H1 (cell line): ENCODE results near the gene HSPA2. TPM values are rescaled to one million over a fixed set of nuclear protein-coding genes. Genes with fewer than 3 reads are reported as not detected.

Experiments used
- CTCF ChIA-PET: fragments of 300-600 bp; sonication (Branson Sonifier 250); formaldehyde crosslinking; loops from one replicate; lab custom pipeline; 2021; ENCODE audit not compliant: partially characterized antibody; lab: Charles Lee
- POLR2A ChIA-PET: fragments of 300-600 bp; sonication (Branson Sonifier 250); formaldehyde crosslinking; loops from one replicate; lab custom pipeline; 2021; ENCODE audit warnings: inconsistent platforms; ENCODE audit not compliant: partially characterized antibody; lab: Charles Lee
- DNase-seq, 2 experiments: peaks; one replicate each; pipeline versions ENCODE4 v3.0.0 to v3.0.0-alpha.2; 2010 to 2022; ENCODE audit warnings: low spot score in 2 of 2, low read depth in 1 of 2, mixed read lengths in 1 of 2
- FAIRE-seq: peaks from 2 replicates; lab custom pipeline; 2011; peaks lifted over from hg19 to GRCh38; lab: Jason Lieb, UNC
- H2AFZ ChIP-seq: 2 replicates; pipeline ENCODE4 v1.8.1; 2012; ENCODE audit warnings: low read length, inconsistent platforms
- H2AK5ac ChIP-seq: 2 replicates; pipeline ENCODE4 v1.6.1; 2013; ENCODE audit warnings: low read depth, low read length
- H2BK120ac ChIP-seq: replicated peaks from 2 replicates; pipeline ENCODE3; 2013; ENCODE audit warnings: low read depth, low read length, inconsistent platforms
- H2BK12ac ChIP-seq: 2 replicates; pipeline ENCODE4 v1.6.1; 2013; ENCODE audit warnings: low read depth, low read length
- H2BK15ac ChIP-seq: 2 replicates; pipeline ENCODE4 v1.6.1; 2013; ENCODE audit warnings: low read length
- H2BK20ac ChIP-seq: 2 replicates; pipeline ENCODE4 v1.6.1; 2013; ENCODE audit warnings: low read length
- H2BK5ac ChIP-seq: 2 replicates; pipeline ENCODE4 v1.6.1; 2013; ENCODE audit warnings: low read depth, low read length
- H3K14ac ChIP-seq: 2 replicates; pipeline ENCODE4 v1.6.1; 2013; ENCODE audit warnings: inconsistent platforms; ENCODE audit not compliant: insufficient read length
- H3K18ac ChIP-seq: 2 replicates; pipeline ENCODE4 v1.6.1; 2013; ENCODE audit warnings: low read length; ENCODE audit errors: extremely low read depth
- H3K23ac ChIP-seq: 2 replicates; pipeline ENCODE4 v1.6.1; 2013; ENCODE audit warnings: inconsistent platforms; ENCODE audit not compliant: insufficient read length
- H3K23me2 ChIP-seq: 2 replicates; pipeline ENCODE4 v1.6.1; 2013; ENCODE audit warnings: low read depth, low read length
- H3K27ac ChIP-seq: 2 replicates; pipeline ENCODE4 v1.6.1; 2011; ENCODE audit warnings: low read depth, low read length, inconsistent platforms
- H3K27me3 ChIP-seq, 4 experiments: replicated peaks in 1 of 4; 1 replicate in 1 of 4; 2 replicates in 3 of 4; pipeline versions ENCODE4 v1.6.1 to v1.8.1; 2011 to 2013; ENCODE audit warnings: low read length in 3 of 4, mild to moderate bottlenecking in 3 of 4, inconsistent platforms in 2 of 4, mixed read lengths in 2 of 4, moderate library complexity in 1 of 4; ENCODE audit not compliant: control insufficient read depth in 3 of 4, insufficient read depth in 3 of 4; ENCODE audit errors: extremely low read depth in 1 of 4
- H3K36me3 ChIP-seq, 4 experiments: 2 replicates each; pipeline versions ENCODE4 v1.6.1 to v1.8.1; 2011 to 2013; ENCODE audit warnings: mild to moderate bottlenecking in 4 of 4, low read length in 3 of 4, moderate library complexity in 2 of 4, control low read depth in 1 of 4, inconsistent platforms in 1 of 4; ENCODE audit not compliant: insufficient read depth in 4 of 4, control insufficient read depth in 2 of 4
- H3K4ac ChIP-seq: replicated peaks from 2 replicates; pipeline ENCODE3; 2013; ENCODE audit warnings: low read length, low read depth, mixed read lengths, inconsistent platforms; ENCODE audit not compliant: insufficient read length
- H3K4me1 ChIP-seq, 4 experiments: replicated peaks in 1 of 4; 1 replicate in 1 of 4; 2 replicates in 3 of 4; pipeline versions ENCODE4 v1.6.1 to v1.8.1; 2011 to 2013; ENCODE audit warnings: low read length in 3 of 4, inconsistent platforms in 2 of 4, mixed read lengths in 1 of 4; ENCODE audit not compliant: insufficient read depth in 4 of 4, control insufficient read depth in 3 of 4
- H3K4me2 ChIP-seq, 2 experiments: 2 replicates each; pipeline versions ENCODE4 v1.6.1 to v1.8.1; 2011 to 2013; ENCODE audit warnings: low read depth in 2 of 2, low read length in 2 of 2, control low read depth in 1 of 2, inconsistent platforms in 1 of 2, mild to moderate bottlenecking in 1 of 2; ENCODE audit not compliant: insufficient read depth in 1 of 2
- H3K4me3 ChIP-seq, 4 experiments: fragments of 200-600, 300-600 bp in 1 of 4; sonication (generic), shearing (Covaris generic), sonication (Bioruptor Twin) in 1 of 4; 2 replicates each; pipeline versions ENCODE4 v1.5.1 to v1.8.1; 2011 to 2016; ENCODE audit warnings: low read length in 4 of 4, low read depth in 3 of 4, control low read depth in 2 of 4, inconsistent platforms in 2 of 4, mild to moderate bottlenecking in 2 of 4, mixed read lengths in 1 of 4, moderate library complexity in 1 of 4; ENCODE audit not compliant: insufficient read depth in 2 of 4; ENCODE audit errors: extremely low read depth in 1 of 4
- H3K56ac ChIP-seq: replicated peaks from 2 replicates; pipeline ENCODE3; 2013; ENCODE audit warnings: low read depth, mild to moderate bottlenecking, mixed read lengths, low read length, inconsistent platforms; ENCODE audit not compliant: insufficient read length
- H3K79me1 ChIP-seq: 2 replicates; pipeline ENCODE4 v1.6.1; 2013; ENCODE audit warnings: low read depth, low read length, control low read depth
- H3K79me2 ChIP-seq, 2 experiments: 2 replicates each; pipeline versions ENCODE4 v1.6.1 to v1.8.1; 2012 to 2013; ENCODE audit warnings: low read length in 2 of 2, mild to moderate bottlenecking in 2 of 2, inconsistent platforms in 1 of 2; ENCODE audit not compliant: insufficient read depth in 2 of 2, control insufficient read depth in 1 of 2
- H3K9ac ChIP-seq, 4 experiments: replicated peaks in 1 of 4; 1 replicate in 1 of 4; 2 replicates in 3 of 4; pipeline versions ENCODE4 v1.6.1 to v1.8.1; 2011 to 2013; ENCODE audit warnings: low read depth in 3 of 4, low read length in 3 of 4, control low read depth in 2 of 4, mild to moderate bottlenecking in 2 of 4, moderate library complexity in 2 of 4, inconsistent platforms in 1 of 4; ENCODE audit errors: extremely low read depth in 1 of 4
- H3K9me3 ChIP-seq, 2 experiments: 2 replicates each; pipeline versions ENCODE4 v1.6.1 to v1.8.1; 2012 to 2013; ENCODE audit warnings: mild to moderate bottlenecking in 2 of 2, moderate library complexity in 2 of 2, control low read depth in 1 of 2, inconsistent platforms in 1 of 2, low read depth in 1 of 2, low read length in 1 of 2, mixed read lengths in 1 of 2; ENCODE audit not compliant: insufficient read depth in 2 of 2
- H4K20me1 ChIP-seq, 2 experiments: replicated peaks in 1 of 2; 2 replicates each; pipeline versions ENCODE3 to v1.8.1; 2011 to 2013; ENCODE audit warnings: inconsistent platforms in 2 of 2, low read length in 2 of 2, mild to moderate bottlenecking in 1 of 2; ENCODE audit not compliant: insufficient read depth in 2 of 2, control insufficient read depth in 1 of 2
- H4K5ac ChIP-seq: 2 replicates; pipeline ENCODE4 v1.6.1; 2013; ENCODE audit warnings: low read length, low read depth, mixed read lengths, inconsistent platforms; ENCODE audit not compliant: insufficient read length
- H4K8ac ChIP-seq: 2 replicates; pipeline ENCODE4 v1.8.0; 2013; ENCODE audit warnings: mild to moderate bottlenecking, moderate library complexity, low read length, inconsistent platforms; ENCODE audit not compliant: insufficient read depth; ENCODE audit errors: extremely low read depth
- H4K91ac ChIP-seq: replicated peaks from 2 replicates; pipeline ENCODE3; 2013; ENCODE audit warnings: low read length, mixed read lengths, inconsistent platforms; ENCODE audit not compliant: insufficient read length
- ATF3 ChIP-seq: IDR thresholded peaks from 2 replicates; pipeline ENCODE4 v1.6.1; 2011; ENCODE audit warnings: low read depth, mild to moderate bottlenecking, low read length; ENCODE audit not compliant: insufficient read depth
- BRCA1 ChIP-seq: IDR thresholded peaks from 2 replicates; pipeline ENCODE4 v1.6.1; 2012; ENCODE audit warnings: low read depth, low read length, improper control_type of control experiment
- CEBPB ChIP-seq: IDR thresholded peaks from 2 replicates; pipeline ENCODE4 v1.6.1; 2012; ENCODE audit warnings: low read depth, low read length
- CREB1 ChIP-seq: IDR thresholded peaks from 2 replicates; pipeline ENCODE4 v1.6.1; 2012; ENCODE audit warnings: inconsistent platforms
- CTCF ChIP-seq, 3 experiments: IDR thresholded peaks; 1 replicate in 2 of 3; 2 replicates in 1 of 3; pipeline versions ENCODE4 v1.5.1 to v1.6.1; 2011; ENCODE audit warnings: low read length in 3 of 3, mild to moderate bottlenecking in 3 of 3, inconsistent platforms in 2 of 3, low read depth in 1 of 3, moderate library complexity in 1 of 3; ENCODE audit not compliant: insufficient read depth in 1 of 3; ENCODE audit errors: control extremely low read depth in 1 of 3
- POLR2AphosphoS5 ChIP-seq: IDR thresholded peaks from 2 replicates; pipeline ENCODE4 v1.6.1; 2011; ENCODE audit warnings: low read depth, low read length
- SIN3A ChIP-seq, 2 experiments: IDR thresholded peaks in 1 of 2; conservative IDR thresholded peaks in 1 of 2; 2 replicates each; pipeline ENCODE4 v1.6.1; 2011 to 2012; ENCODE audit warnings: low read length in 2 of 2, improper control_type of control experiment in 1 of 2, low read depth in 1 of 2, mild to moderate bottlenecking in 1 of 2
- SP4 ChIP-seq: IDR thresholded peaks from 2 replicates; pipeline ENCODE4 v1.6.1; 2012; ENCODE audit warnings: low read length, inconsistent platforms
- TAF7 ChIP-seq: optimal IDR thresholded peaks from 2 replicates; pipeline ENCODE3; 2011; ENCODE audit warnings: low read depth, mild to moderate bottlenecking, inconsistent platforms, low read length, moderate library complexity, borderline replicate concordance
- WGBS, 2 experiments: shearing (Covaris generic) in 1 of 2; methylation state at CpG; one replicate each; pipeline versions ENCODE4 v1.1.6 to v1.1.7; 2013 to 2015; ENCODE audit warnings: low lambda C conversion rate in 2 of 2, mixed read lengths in 2 of 2, inconsistent platforms in 1 of 2, low coverage in 1 of 2, missing lambda C conversion rate in 1 of 2; ENCODE audit not compliant: insufficient replicate concordance in 2 of 2, insufficient coverage in 1 of 2, insufficient read length in 1 of 2; ENCODE audit errors: extremely low coverage in 1 of 2, missing lambda C conversion rate in 1 of 2; 5-methylcytosine and 5-hydroxymethylcytosine counted together
- polyA plus RNA-seq, 7 experiments: library from polyadenylated mRNA; depleted of rRNA in 3 of 7; stranded (reverse) in 5 of 7; unstranded in 2 of 7; fragments of >200 nt in 5 of 7; fragments of 200-250 nt in 2 of 7; gene quantifications; 1 replicate in 5 of 7; 2 replicates in 1 of 7; 4 replicates in 1 of 7; pipeline versions ENCODE4 v1.2.1 to v1.2.3, GENCODE V29; 2011 to 2013; ENCODE audit warnings: missing spikeins in 2 of 7, mixed read lengths in 2 of 7
- total RNA-seq: library from RNA; stranded (reverse); fragmentation: NEBNext Ultra II Directional; extraction: Animal tissue kit (Norgen Biotek cat#: 25700); gene quantifications from 2 replicates; pipeline ENCODE4 v1.2.1, GENCODE V29; 2021

HSPA2 gene
- total and polyA plus RNA-seq, 2 of the 8 experiments (the other 6 are each of a cell fraction or from before 2014, with no cell fraction given): 30.5 to 82.9 TPM

DNA sequence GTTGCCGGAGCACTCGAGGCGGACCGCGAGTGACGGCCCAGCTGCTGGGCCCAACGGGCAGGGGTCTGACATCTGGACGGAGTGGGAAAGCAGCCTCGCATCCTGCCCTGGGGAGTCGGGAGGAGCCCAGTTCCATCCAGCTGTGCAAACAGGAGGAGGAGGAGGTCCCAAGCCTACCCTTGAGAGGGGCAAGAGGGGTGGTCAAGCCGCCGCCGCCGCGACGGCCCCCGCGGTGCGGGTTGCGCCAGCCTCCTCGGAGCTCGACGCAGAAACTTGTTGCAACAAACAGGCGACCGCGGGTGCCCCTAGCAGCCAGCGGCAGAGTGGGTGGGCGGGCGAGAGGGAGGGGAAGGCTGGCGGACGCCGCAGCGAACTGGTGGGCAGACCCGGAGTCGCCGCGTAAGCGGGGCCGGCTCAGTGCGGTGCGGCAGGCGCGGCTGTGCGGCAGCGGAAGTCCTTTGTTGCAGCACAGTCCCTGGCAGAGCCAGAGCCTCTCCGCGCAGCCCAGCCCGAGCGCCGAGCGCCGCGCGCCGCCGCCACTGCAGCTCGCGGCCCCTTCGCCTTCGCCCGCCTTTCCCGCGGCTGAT lies 36.1 kb upstream of the HSPA2 start, which contains the start of gene ZBTB1:
ZBTB1 (plus strand) TSS at position 461 of the 587 bp plus-strand sequence. CDS start 16,735 bp downstream, outside the sequence.
- peak within 1 kb of the TSS; percentile 97 for H3K4me2 ChIP-seq
- peak within 1 kb of the TSS; percentile 94 for H3K56ac ChIP-seq
- H3K14ac ChIP-seq: peak within 1 kb of the TSS; percentile 84
- H2BK12ac ChIP-seq: peak within 1 kb of the TSS; percentile 77; the same call in 1 of the 2 replicates
- H3K4ac ChIP-seq: peak within 1 kb of the TSS; percentile 98
- H4K91ac ChIP-seq: peak within 1 kb of the TSS; percentile 99
- peak within 1 kb of the TSS; percentile 96 for H3K27ac ChIP-seq
- H3K9ac ChIP-seq: peak within 1 kb of the TSS; percentile 95 to 98 (median 96)
- peak within 1 kb of the TSS; percentile 68 to 93 (median 78) for H3K4me3 ChIP-seq
- ChIA-PET POLR2A (interaction anchor here (0.8 to 4.4 kb wide), 46 partner anchors 9 to 262 kb away, joined by 3 to 52 read pairs (median 4); partner anchors contain the start of genes AKAP5, HSPA2 and MTHFD1), CTCF (interaction anchor here (0.5 to 1.4 kb wide), 5 partner anchors 12 to 406 kb away, joined by 3 to 6 read pairs (median 3); no protein-coding TSS in a partner anchor)
- H2BK15ac ChIP-seq: 0 out of 2 replicates have a peak within 1 kb of the TSS, but pooled peaks have one; percentile 67
- no peak within 1 kb of the TSS for H3K23ac ChIP-seq
- H3K18ac ChIP-seq: peak within 1 kb of the TSS; percentile 99
- FAIRE-seq (no peak), DNase-seq (peak; percentile 63 to 84)
- H3K23me2 ChIP-seq: peaks cover 19% of the 10 kb centered on the region
- no peak within 1 kb of the TSS for H2AFZ ChIP-seq
- peaks cover 11 to 73% of the 10 kb centered on the region in 2 experiments; a peak in 3 of 4 replicates for H3K79me2 ChIP-seq
- peak within 1 kb of the TSS; percentile 89; the same call in 1 of the 2 replicates for H2AK5ac ChIP-seq
- peak within 1 kb of the TSS; percentile 99 for H4K5ac ChIP-seq
- no peaks in the 10 kb centered on the region for H3K9me3 ChIP-seq
- no peaks in the 10 kb centered on the region for H3K27me3 ChIP-seq
- peak within 1 kb of the TSS; percentile 77 for H2BK120ac ChIP-seq
- H3K36me3 ChIP-seq: no peaks in the 10 kb centered on the region
- H2BK5ac ChIP-seq: peak within 1 kb of the TSS; percentile 96
- peak within 1 kb of the TSS; percentile 99 for H4K8ac ChIP-seq
- H3K79me1 ChIP-seq: peaks cover 6% of the 10 kb centered on the region
- peaks cover 2 to 16% (median 12%) of the 10 kb centered on the region in 4 experiments; a peak in 5 of 7 replicates for H3K4me1 ChIP-seq
- no peak within 1 kb of the TSS for H2BK20ac ChIP-seq
- peaks cover 3 to 6% of the 10 kb centered on the region in 2 experiments for H4K20me1 ChIP-seq
- WGBS, 2 experiments: 0% methylated on average over 50 of the region's 63 CpGs; no CpG with 5 or more reads in 1 of the 2 experiments
- TF ChIP-seq SP4 (peak; percentile 57; the same call in 1 of the 2 replicates), ATF3 (no peak), CEBPB (peak; percentile 70; the same call in 1 of the 2 replicates), SIN3A (conservative IDR thresholded peaks at IDR 0.05 in 1 of 2, IDR thresholded peaks at IDR 0.05 in 1 of 2; ENCODE audit: low read depth in 1 of 2, low read length in 2 of 2) (0 out of 4 replicates have a peak, but pooled peaks of 1 of the 2 experiments have one; percentile 6), CREB1 (peak; percentile 85), POLR2AphosphoS5 (peak; percentile 89), TAF7 (peak; percentile 14), CTCF (IDR thresholded peaks at IDR 0.05; ENCODE audit: control extremely low read depth in 1 of 3, insufficient read depth in 1 of 3, low read depth in 1 of 3, low read length in 3 of 3) (no peak), BRCA1 (no peak)
